ENCODE measurements around the gene HNMT. TPM values are rescaled to one million over a fixed set of nuclear protein-coding genes. Genes with fewer than 3 reads are reported as not detected.
"Not testable (repeated sequence)": the region's sequence is repeated elsewhere in the genome, so short reads cannot be mapped to it uniquely, and the experiment has no call there.

The HNMT gene
- total RNA-seq, 4 donors from 2014 or later = 14.4 to 48.8 (median 22.3) TPM

DNA sequence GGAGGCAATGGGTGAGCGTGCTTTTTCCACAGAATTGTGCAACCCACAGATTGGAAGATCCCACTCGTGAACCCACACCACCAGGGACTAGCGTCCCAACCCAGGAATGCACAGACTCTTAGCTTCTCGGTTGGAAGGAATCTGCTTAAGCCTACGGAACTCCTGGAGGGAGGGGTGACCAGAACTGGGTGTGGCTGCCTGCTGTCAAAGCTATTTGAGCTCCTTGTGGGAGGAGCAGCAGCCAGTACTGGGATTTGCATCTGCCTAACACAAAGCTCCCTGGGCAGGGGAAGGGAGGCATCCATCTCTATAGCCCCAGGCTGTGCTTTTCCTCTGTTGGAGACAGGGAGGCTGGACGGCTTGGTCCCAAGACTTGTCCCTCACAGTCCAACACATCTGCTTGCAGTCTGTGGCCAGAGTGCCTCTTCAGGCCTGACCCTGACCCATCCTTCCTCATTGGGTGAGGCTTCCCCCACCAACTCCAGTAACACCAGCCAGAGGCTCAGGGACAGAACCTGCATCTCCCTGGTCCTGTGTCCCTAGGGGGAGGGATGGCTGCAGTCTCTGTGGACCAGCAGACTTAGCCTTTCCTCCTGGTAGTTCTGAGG lies 27.9 kb downstream of the HNMT start:
- Histone ChIP-seq H3K27ac (no peak overlapping the region), H3K4me1 (no peaks in the 10 kb centered on the region), H3K27me3 (no peaks in the 10 kb centered on the region), H3K36me3 (no peaks in the 10 kb centered on the region), H3K4me3 (replicated peaks in 1 of 3) (no peak overlapping the region), H3K9me3 (no peaks in the 10 kb centered on the region)
- TF ChIP-seq POLR2A (IDR thresholded peaks at IDR 0.05) (no peak), CTCF (IDR thresholded peaks at IDR 0.05) (no peak)
- DNase-seq = no peak
- intact Hi-C loops (cut with DNase I) = no loop called here
- 94 to 95% methylated on average over 5 to 6 of the region's 6 CpGs for WGBS, 2 donors

DNA sequence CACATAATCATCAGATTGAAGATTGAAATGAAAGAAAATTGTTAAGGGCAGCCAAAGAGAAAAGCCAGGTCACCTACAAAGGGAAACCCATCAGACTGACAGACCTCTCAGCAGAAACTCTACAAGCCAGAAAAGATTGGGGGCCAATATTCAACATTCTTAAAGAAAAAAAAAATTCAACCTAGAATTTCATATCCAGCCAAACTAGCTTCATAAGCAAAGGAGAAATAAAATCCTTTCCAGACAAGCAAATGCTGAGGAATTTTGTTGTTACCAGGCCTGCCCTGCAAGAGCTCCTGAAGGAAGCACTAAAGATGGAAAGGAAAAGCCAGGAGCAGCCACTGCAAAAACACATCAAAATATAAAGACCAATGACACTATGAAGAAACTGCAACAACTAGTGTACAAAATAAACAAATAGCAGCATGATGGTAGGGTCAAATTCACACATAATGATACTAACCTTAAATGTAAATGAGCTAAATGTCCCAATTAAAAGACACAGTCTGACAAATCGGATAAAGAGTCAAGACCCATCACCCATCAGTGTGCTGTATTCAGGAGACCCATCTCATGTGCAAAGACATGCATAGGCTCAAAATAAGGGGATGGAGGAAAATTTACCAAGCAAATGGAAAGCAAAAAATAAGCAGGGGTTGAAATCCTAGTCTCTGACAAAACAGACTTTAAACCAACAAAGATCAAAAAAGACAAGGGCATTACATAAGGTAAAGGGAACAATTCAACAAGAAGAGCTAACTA lies 29.6 kb downstream of the HNMT start:
- H3K27ac ChIP-seq; H3K36me3 ChIP-seq; DNase-seq; H3K9me3 ChIP-seq; intact Hi-C loops (cut with DNase I); H3K4me1 ChIP-seq; H3K4me3 ChIP-seq (replicated peaks in 1 of 3); H3K27me3 ChIP-seq: not testable (repeated sequence)
- WGBS, 2 donors = 95% methylated on average over 1 of the region's 1 CpG

DNA sequence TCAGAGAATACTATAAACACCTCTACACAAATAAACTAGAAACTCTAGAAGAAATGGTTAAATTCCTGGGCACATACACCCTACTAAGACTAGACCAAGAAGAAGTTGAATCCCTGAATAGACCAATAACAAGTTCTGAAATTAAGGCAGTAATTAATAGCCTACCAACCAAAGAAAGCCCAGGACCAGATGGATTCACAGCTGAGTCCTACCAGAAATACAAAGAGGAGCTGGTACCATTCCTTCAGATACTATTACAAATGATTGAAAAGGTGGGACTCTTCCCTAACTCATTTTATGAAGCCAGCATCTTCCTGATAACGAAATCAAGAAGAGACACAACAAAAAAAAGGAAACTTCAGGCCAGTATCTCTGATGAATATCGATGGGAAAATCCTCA lies 31.1 kb downstream of the HNMT start:
- H3K27ac ChIP-seq; H3K4me1 ChIP-seq; DNase-seq; H3K36me3 ChIP-seq; H3K4me3 ChIP-seq (replicated peaks in 1 of 3); H3K27me3 ChIP-seq; intact Hi-C loops (cut with DNase I); H3K9me3 ChIP-seq: not testable (repeated sequence)
- WGBS, 2 donors = 82 to 86% methylated on average over 2 of the region's 2 CpGs

- H3K4me1 ChIP-seq; H3K9me3 ChIP-seq; H3K27me3 ChIP-seq; H3K4me3 ChIP-seq (replicated peaks in 1 of 3); H3K27ac ChIP-seq; H3K36me3 ChIP-seq; intact Hi-C loops (cut with DNase I); DNase-seq: not testable (repeated sequence)
Observed at GRCh38 chr2:137996158-137996557, 31.9 kb downstream of the HNMT start.

DNA sequence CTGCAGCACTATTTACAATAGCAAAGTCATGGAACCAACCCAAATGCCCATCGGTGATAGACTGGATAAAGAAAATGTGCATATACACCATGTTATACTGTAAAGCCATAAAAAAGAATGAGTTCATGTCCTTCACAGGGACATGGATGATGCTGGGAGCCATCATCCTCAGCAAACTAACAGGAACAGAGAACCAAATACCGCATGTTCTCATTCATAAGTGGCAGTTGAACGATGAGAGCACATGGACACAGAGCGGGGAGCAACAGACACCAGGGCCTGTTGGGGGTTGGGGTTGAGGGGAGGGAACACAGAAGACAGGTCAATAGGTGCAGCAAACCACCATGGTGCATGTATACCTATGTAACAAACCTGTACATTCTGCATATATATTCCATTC lies 33.5 kb downstream of the HNMT start:
- intact Hi-C loops (cut with DNase I) = no loop called here
- TF ChIP-seq CTCF (IDR thresholded peaks at IDR 0.05) = no peak
- TF ChIP-seq POLR2A (IDR thresholded peaks at IDR 0.05) = no peak

DNA sequence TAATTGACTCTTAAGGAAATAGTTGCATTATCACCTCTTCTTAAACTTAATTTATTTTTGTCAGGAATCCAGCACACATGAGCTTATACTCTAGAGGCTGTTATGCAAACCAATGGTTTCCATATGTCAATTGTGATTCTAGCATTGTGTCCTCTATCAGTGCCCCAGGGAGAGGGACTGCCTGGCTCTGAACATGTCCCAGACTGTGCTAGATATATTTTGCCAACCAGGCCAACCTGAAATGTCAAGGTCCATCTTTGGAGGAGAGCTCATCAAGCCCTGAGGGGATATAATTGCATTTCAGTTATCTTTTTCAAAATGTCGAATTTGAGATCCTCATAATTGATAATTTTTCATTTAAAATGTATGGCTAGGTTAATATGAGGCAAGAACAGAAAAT lies 34.2 kb downstream of the HNMT start:
- intact Hi-C loops (cut with DNase I) = no loop called here
- H3K36me3 ChIP-seq = peaks cover 0 to 4% of the 10 kb centered on the region in 2 donors
- no peaks in the 10 kb centered on the region for H3K4me1 ChIP-seq
- 84 to 92% methylated on average over 1 of the region's 1 CpG for WGBS, 2 donors
- no peak for DNase-seq
- TF ChIP-seq CTCF (IDR thresholded peaks at IDR 0.05) (no peak), POLR2A (IDR thresholded peaks at IDR 0.05) (no peak)
- H3K4me3 ChIP-seq (replicated peaks in 1 of 3) = no peak overlapping the region
- no peak overlapping the region for H3K27ac ChIP-seq
- H3K27me3 ChIP-seq = no peaks in the 10 kb centered on the region
- no peaks in the 10 kb centered on the region for H3K9me3 ChIP-seq

More for the DNA sequence above, 33.5 kb downstream of the HNMT start:
- H3K9me3 ChIP-seq = no peaks in the 10 kb centered on the region
- no peak overlapping the region for H3K27ac ChIP-seq
- no peak for DNase-seq
- no peaks in the 10 kb centered on the region for H3K4me1 ChIP-seq
- no peaks in the 10 kb centered on the region for H3K27me3 ChIP-seq
- WGBS, 2 donors = 91 to 98% methylated on average over 4 of the region's 4 CpGs
- H3K4me3 ChIP-seq (replicated peaks in 1 of 3) = no peak overlapping the region
- peaks cover 0 to 4% of the 10 kb centered on the region in 2 donors for H3K36me3 ChIP-seq

Data from thyroid gland (tissue), 4 donors.